Mesenchymal stem cell (in vitro differentiated cells and primary cell): ENCODE results near the gene UBE4A.

ENCODE experiments used
- DNase-seq: peaks from one replicate; pipeline ENCODE4 v3.0.0-alpha.2; 2013
- H2AFZ ChIP-seq: one replicate; pipeline ENCODE4 v1.6.1; 2013; ENCODE audit warnings: low read depth, mild to moderate bottlenecking, control low read depth, inconsistent platforms, low read length, moderate library complexity
- H2AK5ac ChIP-seq: 2 replicates; pipeline ENCODE4 v1.6.1; 2013; ENCODE audit warnings: low read length, moderate library complexity, mild to moderate bottlenecking, inconsistent platforms; ENCODE audit not compliant: severe bottlenecking
- H2BK120ac ChIP-seq: one replicate; pipeline ENCODE4 v1.6.1; 2013; ENCODE audit warnings: low read depth, mild to moderate bottlenecking, inconsistent platforms, low read length, moderate library complexity
- H2BK12ac ChIP-seq, 2 experiments: one replicate each; pipeline ENCODE4 v1.6.1; 2013; ENCODE audit warnings: inconsistent platforms in 2 of 2, low read length in 2 of 2, mild to moderate bottlenecking in 2 of 2, moderate library complexity in 2 of 2, control low read depth in 1 of 2
- H2BK15ac ChIP-seq: one replicate; pipeline ENCODE4 v1.6.1; 2013; ENCODE audit warnings: mild to moderate bottlenecking, low read depth, inconsistent platforms; ENCODE audit not compliant: poor library complexity, severe bottlenecking
- H2BK5ac ChIP-seq: 2 replicates; pipeline ENCODE4 v1.6.1; 2013; ENCODE audit warnings: low read depth, mild to moderate bottlenecking, low read length, control low read depth, inconsistent platforms; ENCODE audit not compliant: poor library complexity, severe bottlenecking
- H3K14ac ChIP-seq, 2 experiments: one replicate each; pipeline ENCODE4 v1.6.1; 2013; ENCODE audit warnings: inconsistent platforms in 2 of 2, low read length in 2 of 2, control low read depth in 1 of 2, mild to moderate bottlenecking in 1 of 2, moderate library complexity in 1 of 2
- H3K18ac ChIP-seq, 2 experiments: one replicate each; pipeline ENCODE4 v1.6.1; 2013; ENCODE audit warnings: inconsistent platforms in 2 of 2, low read length in 2 of 2, control low read depth in 1 of 2, low read depth in 1 of 2, mild to moderate bottlenecking in 1 of 2
- H3K23ac ChIP-seq, 2 experiments: one replicate each; pipeline ENCODE4 v1.6.1; 2013; ENCODE audit warnings: inconsistent platforms in 2 of 2, low read length in 2 of 2, mild to moderate bottlenecking in 2 of 2, moderate library complexity in 2 of 2, control low read depth in 1 of 2
- H3K27ac ChIP-seq: 2 replicates; pipeline ENCODE4 v1.5.1; 2013; ENCODE audit warnings: mild to moderate bottlenecking, moderate library complexity, low read length, control low read depth, inconsistent platforms; ENCODE audit not compliant: poor library complexity, severe bottlenecking
- H3K27me3 ChIP-seq, 2 experiments: 2 replicates each; pipeline versions ENCODE4 v1.6.1 to v1.7.0; 2013; ENCODE audit warnings: low read length in 2 of 2, mild to moderate bottlenecking in 2 of 2, moderate library complexity in 2 of 2, control low read depth in 1 of 2, inconsistent platforms in 1 of 2; ENCODE audit not compliant: control insufficient read depth in 1 of 2, insufficient read depth in 1 of 2
- H3K36me3 ChIP-seq, 2 experiments: 2 replicates each; pipeline versions ENCODE4 v1.6.1 to v1.7.0; 2013; ENCODE audit warnings: low read length in 2 of 2, control low read depth in 1 of 2, inconsistent platforms in 1 of 2, low read depth in 1 of 2, mild to moderate bottlenecking in 1 of 2; ENCODE audit not compliant: insufficient read depth in 2 of 2, control insufficient read depth in 1 of 2
- H3K4ac ChIP-seq, 2 experiments: one replicate each; pipeline ENCODE4 v1.6.1; 2013; ENCODE audit warnings: inconsistent platforms in 2 of 2, low read length in 2 of 2, mild to moderate bottlenecking in 2 of 2, moderate library complexity in 2 of 2, control low read depth in 1 of 2, low read depth in 1 of 2
- H3K4me1 ChIP-seq: 2 replicates; pipeline ENCODE4 v1.6.1; 2013; ENCODE audit warnings: low read depth, low read length, control low read depth; ENCODE audit not compliant: control insufficient read depth, insufficient read depth
- H3K4me2 ChIP-seq: 2 replicates; pipeline ENCODE4 v1.6.1; 2013; ENCODE audit warnings: low read length, mild to moderate bottlenecking, inconsistent platforms; ENCODE audit not compliant: poor library complexity, severe bottlenecking
- H3K4me3 ChIP-seq, 2 experiments: 2 replicates each; pipeline versions ENCODE4 v1.5.1 to v1.7.0; 2013; ENCODE audit warnings: low read length in 2 of 2, mild to moderate bottlenecking in 2 of 2, control low read depth in 1 of 2, low read depth in 1 of 2; ENCODE audit not compliant: insufficient read depth in 1 of 2
- H3K79me1 ChIP-seq: replicated peaks from 2 replicates; pipeline ENCODE4 v1.6.1; 2013; ENCODE audit warnings: mild to moderate bottlenecking, control low read depth, low read length, inconsistent platforms; ENCODE audit not compliant: poor library complexity, severe bottlenecking
- H3K9ac ChIP-seq: 2 replicates; pipeline ENCODE4 v1.7.0; 2013; ENCODE audit warnings: mild to moderate bottlenecking, low read length, moderate library complexity
- H3K9me3 ChIP-seq: 2 replicates; pipeline ENCODE4 v1.7.0; 2013; ENCODE audit warnings: mild to moderate bottlenecking, low read length; ENCODE audit not compliant: control insufficient read depth
- H4K8ac ChIP-seq: one replicate; pipeline ENCODE4 v1.6.1; 2013; ENCODE audit warnings: inconsistent platforms, mild to moderate bottlenecking, low read length, moderate library complexity
- H4K91ac ChIP-seq: one replicate; pipeline ENCODE4 v1.6.1; 2013; ENCODE audit warnings: mild to moderate bottlenecking, low read length, inconsistent platforms
- WGBS: methylation state at CpG from one replicate; pipeline ENCODE4 v1.1.7; 2013; ENCODE audit warnings: mixed read lengths; 5-methylcytosine and 5-hydroxymethylcytosine counted together

UBE4A gene

GRCh38 chr11:118322721-118323120 is 36.7 kb upstream of the UBE4A start:
- H3K23ac ChIP-seq: no peak overlapping the region
- no peak overlapping the region for H2AFZ ChIP-seq
- H3K27me3 ChIP-seq: peaks cover 8 to 14% of the 10 kb centered on the region in 2 experiments
- DNase-seq: no peak
- H2BK120ac ChIP-seq: no peak overlapping the region
- 92% methylated on average over 19 of the region's 19 CpGs for WGBS
- H3K4ac ChIP-seq: no peak overlapping the region
- H4K8ac ChIP-seq: no peak overlapping the region
- no peaks in the 10 kb centered on the region for H3K36me3 ChIP-seq
- H2BK12ac ChIP-seq: no peak overlapping the region
- no peak overlapping the region for H3K4me3 ChIP-seq
- H4K91ac ChIP-seq: no peak overlapping the region
- no peaks in the 10 kb centered on the region for H3K79me1 ChIP-seq
- no peak overlapping the region for H3K9ac ChIP-seq
- H2AK5ac ChIP-seq: no peak overlapping the region
- H3K9me3 ChIP-seq: no peaks in the 10 kb centered on the region
- no peak overlapping the region for H3K18ac ChIP-seq
- H2BK15ac ChIP-seq: no peak overlapping the region
- H3K14ac ChIP-seq: no peak overlapping the region
- H2BK5ac ChIP-seq: no peak overlapping the region
- H3K27ac ChIP-seq: no peak overlapping the region
- no peaks in the 10 kb centered on the region for H3K4me1 ChIP-seq
- no peak overlapping the region for H3K4me2 ChIP-seq

GRCh38 chr11:118325283-118325682 is 34.1 kb upstream of the UBE4A start:
- peaks cover 0 to 7% of the 10 kb centered on the region in 2 experiments for H3K27me3 ChIP-seq
- no peak overlapping the region for H3K18ac ChIP-seq
- no peak overlapping the region for H4K91ac ChIP-seq
- H3K27ac ChIP-seq: no peak overlapping the region
- no peak overlapping the region for H3K9ac ChIP-seq
- no peak overlapping the region for H2BK120ac ChIP-seq
- H2AK5ac ChIP-seq: no peak overlapping the region
- DNase-seq: no peak
- H2AFZ ChIP-seq: no peak overlapping the region
- no peak overlapping the region for H2BK15ac ChIP-seq
- H3K4me3 ChIP-seq: no peak overlapping the region
- H3K4me2 ChIP-seq: no peak overlapping the region
- no peak overlapping the region for H2BK5ac ChIP-seq
- no peak overlapping the region for H3K14ac ChIP-seq
- H2BK12ac ChIP-seq: no peak overlapping the region
- H3K79me1 ChIP-seq: no peaks in the 10 kb centered on the region
- no peaks in the 10 kb centered on the region for H3K9me3 ChIP-seq
- no peak overlapping the region for H3K4ac ChIP-seq
- H3K36me3 ChIP-seq: no peaks in the 10 kb centered on the region
- H3K23ac ChIP-seq: no peak overlapping the region
- no peaks in the 10 kb centered on the region for H3K4me1 ChIP-seq
- H4K8ac ChIP-seq: no peak overlapping the region

- no peak overlapping the region for H3K9ac ChIP-seq
- H2BK120ac ChIP-seq: no peak overlapping the region
- no peak for DNase-seq
- no peaks in the 10 kb centered on the region for H3K79me1 ChIP-seq
- H2BK12ac ChIP-seq: no peak overlapping the region
- H2BK15ac ChIP-seq: no peak overlapping the region
- no peak overlapping the region for H3K27ac ChIP-seq
- no peak overlapping the region for H3K4me3 ChIP-seq
- no peaks in the 10 kb centered on the region for H3K36me3 ChIP-seq
- no peak overlapping the region for H3K18ac ChIP-seq
- no peak overlapping the region for H3K4me2 ChIP-seq
- no peak overlapping the region for H3K23ac ChIP-seq
- no peak overlapping the region for H3K14ac ChIP-seq
- no peak overlapping the region for H2AFZ ChIP-seq
- no peak overlapping the region for H2AK5ac ChIP-seq
- no peaks in the 10 kb centered on the region for H3K4me1 ChIP-seq
- H4K91ac ChIP-seq: no peak overlapping the region
- H4K8ac ChIP-seq: no peak overlapping the region
- H3K9me3 ChIP-seq: no peaks in the 10 kb centered on the region
- H3K4ac ChIP-seq: no peak overlapping the region
- H3K27me3 ChIP-seq: peaks cover 0 to 7% of the 10 kb centered on the region in 2 experiments
- H2BK5ac ChIP-seq: no peak overlapping the region
Observed at GRCh38 chr11:118328745-118329144, 30.7 kb upstream of the UBE4A start.

- Histone ChIP-seq H2BK15ac (no peak overlapping the region), H3K9me3 (no peaks in the 10 kb centered on the region), H2BK120ac (no peak overlapping the region), H3K4me1 (no peaks in the 10 kb centered on the region), H3K18ac (no peak overlapping the region), H4K8ac (no peak overlapping the region), H3K4me3 (no peak overlapping the region), H2AK5ac (no peak overlapping the region), H3K27me3 (peaks cover 19 to 20% of the 10 kb centered on the region in 2 experiments), H3K27ac (no peak overlapping the region), H2AFZ (no peak overlapping the region), H3K23ac (no peak overlapping the region), H3K4ac (no peak overlapping the region), H3K9ac (no peak overlapping the region), H4K91ac (no peak overlapping the region), H3K4me2 (no peak overlapping the region), H3K14ac (no peak overlapping the region), H2BK5ac (no peak overlapping the region), H2BK12ac (no peak overlapping the region), H3K36me3 (no peaks in the 10 kb centered on the region), H3K79me1 (no peaks in the 10 kb centered on the region)
- no CpG with 5 or more reads among the region's 1 CpG for WGBS
- no peak for DNase-seq
Observed at GRCh38 chr11:118334745-118335144, 24.7 kb upstream of the UBE4A start.
